Panc1 (cell line): Measurements from ENCODE around the gene ADAMTS14. TPM values are rescaled to one million over a fixed set of nuclear protein-coding genes. Genes with fewer than 3 reads are reported as not detected.
A peak's percentile ranks its signal among the peaks of the same experiment; 100 is the strongest.
"Not testable (repeated sequence)": the region's sequence is repeated elsewhere in the genome, so short reads cannot be mapped to it uniquely, and the experiment has no call there.

Experiments
- ATAC-seq: fragments of 200-7000 bp; cut with Tn5 transposase; 2 replicates; pipeline ENCODE4 v1.9.1; 2020; ENCODE audit warnings: mild to moderate bottlenecking, moderate library complexity
- BruUV-seq: library from RNA; stranded (reverse); fragments of 400-500 nt; replicated peaks from 2 replicates; lab custom pipeline; 2021; lab: Mats Ljungman, UMichigan
- CTCF ChIA-PET: fragments of 300-600 bp; sonication (Branson Sonifier 250); formaldehyde crosslinking; loops from one replicate; lab custom pipeline; 2022; ENCODE audit warnings: antibody characterized with exemption; lab: Charles Lee
- POLR2A ChIA-PET: fragments of 300-600 bp; sonication (Branson Sonifier 250); formaldehyde crosslinking; loops from one replicate; lab custom pipeline; 2022; ENCODE audit warnings: antibody characterized with exemption; lab: Charles Lee
- DNase-seq: peaks from one replicate; pipeline ENCODE4 v3.0.0-alpha.2; 2010; ENCODE audit warnings: low read depth, low spot score
- H3K27ac ChIP-seq: 2 replicates; pipeline ENCODE4 v1.5.1; 2011; ENCODE audit warnings: mild to moderate bottlenecking, low read length, inconsistent platforms
- H3K27me3 ChIP-seq: fragments of 200-500 bp; sonication (Bioruptor generic); 2 replicates; pipeline ENCODE4 v1.6.0; 2014; ENCODE audit warnings: low read length, inconsistent platforms; ENCODE audit not compliant: control insufficient read depth, insufficient read depth
- H3K36me3 ChIP-seq: fragments of 200-500 bp; sonication (Bioruptor generic); 2 replicates; pipeline ENCODE4 v1.5.1; 2014; ENCODE audit warnings: inconsistent platforms, mild to moderate bottlenecking, low read length, moderate library complexity; ENCODE audit not compliant: control insufficient read depth, insufficient read depth
- H3K4me1 ChIP-seq: 2 replicates; pipeline ENCODE4 v1.5.1; 2011; ENCODE audit warnings: inconsistent platforms, mild to moderate bottlenecking, low read length, moderate library complexity; ENCODE audit not compliant: control insufficient read depth, insufficient read depth
- H3K4me3 ChIP-seq, 2 experiments: 2 replicates each; pipeline ENCODE4 v1.5.1; 2011 to 2012; ENCODE audit warnings: low read depth in 2 of 2, low read length in 2 of 2, mild to moderate bottlenecking in 2 of 2, inconsistent platforms in 1 of 2, moderate library complexity in 1 of 2
- H3K9me3 ChIP-seq: fragments of 200-500 bp; sonication (Bioruptor generic); 2 replicates; pipeline ENCODE4 v1.5.1; 2014; ENCODE audit warnings: low read depth, mild to moderate bottlenecking, inconsistent platforms, low read length, moderate library complexity; ENCODE audit not compliant: control insufficient read depth, insufficient read depth
- POLR2AphosphoS5 ChIP-seq: IDR thresholded peaks from 2 replicates; pipeline ENCODE4 v1.6.1; 2012; ENCODE audit warnings: mild to moderate bottlenecking, low read depth, low read length, moderate library complexity
- SIN3A ChIP-seq: IDR thresholded peaks from 2 replicates; pipeline ENCODE4 v1.6.1; 2012; ENCODE audit warnings: low read depth, mild to moderate bottlenecking, low read length, moderate library complexity, borderline replicate concordance; ENCODE audit not compliant: insufficient read depth
- TCF7L2 ChIP-seq: IDR thresholded peaks from 2 replicates; pipeline ENCODE4 v1.6.1; 2011; ENCODE audit warnings: mild to moderate bottlenecking, low read depth, low read length, inconsistent platforms
- in situ Hi-C: cut with HindIII; loops from 2 replicates; pipeline ENCODE4 v1.10.0; 2016; ENCODE audit warnings: low sequenced_read_pairs, low pct_unique_long_range_greater_than_20kb
- intact Hi-C: fragments of 100-400 bp; cut with micrococcal nuclease; formaldehyde crosslinking; loops from one replicate; pipeline ENCODE4 v1.10.0; 2022; ENCODE audit not compliant: unreplicated experiment
- total RNA-seq: library from RNA; stranded (reverse); gene quantifications from one replicate; pipeline ENCODE4 v1.2.1, GENCODE V29; 2021; ENCODE audit not compliant: unreplicated experiment
- TF ChIP-seq, protein P1 (sequence below): fragments of 450-650 bp; IDR thresholded peaks from 2 replicates; pipeline ENCODE4 v1.5.1; 2017; ENCODE audit warnings: mild to moderate bottlenecking
- TF ChIP-seq, protein P2 (sequence below), 2 experiments: IDR thresholded peaks; 2 replicates each; pipeline ENCODE4 v1.6.1; 2011 to 2012; ENCODE audit warnings: low read depth in 2 of 2, control low read depth in 1 of 2, low read length in 1 of 2, mild to moderate bottlenecking in 1 of 2, moderate library complexity in 1 of 2; ENCODE audit not compliant: insufficient read depth in 1 of 2

The ADAMTS14 gene
- total RNA-seq, 1 experiment from 2014 or later: 0.67 TPM

DNA sequence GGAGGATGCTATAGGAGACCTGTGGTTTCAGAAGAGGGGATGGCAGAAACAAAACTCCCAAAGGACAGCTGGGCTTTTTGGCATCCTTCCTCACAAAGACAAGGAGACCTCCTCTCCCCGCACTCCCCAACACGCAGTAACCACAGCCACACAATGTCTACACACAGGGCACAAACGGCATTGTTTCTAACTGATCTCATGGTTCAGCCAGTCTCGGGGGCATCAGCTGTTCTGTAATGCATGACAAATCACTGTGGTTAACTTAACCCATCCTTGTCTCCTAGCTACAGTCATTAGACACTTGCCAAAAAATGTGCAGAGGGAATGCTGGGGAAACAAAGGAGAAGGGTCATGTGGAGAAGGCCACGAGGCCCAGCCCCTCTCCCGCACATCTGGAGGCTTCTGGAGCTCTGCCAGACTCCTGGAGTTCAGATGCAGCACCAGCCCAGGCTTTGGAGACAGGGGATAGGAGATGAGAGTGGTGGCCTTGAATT is 7.6 kb upstream of the ADAMTS14 start:
- DNase-seq: no peak
- ATAC-seq: peak; percentile 48; the same call in 1 of the 2 replicates
- Histone ChIP-seq H3K4me3 (no peak overlapping the region), H3K9me3 (no peaks in the 10 kb centered on the region), H3K36me3 (no peaks in the 10 kb centered on the region), H3K27me3 (no peaks in the 10 kb centered on the region), H3K27ac (no peak overlapping the region), H3K4me1 (no peaks in the 10 kb centered on the region)
- intact Hi-C loops: no loop called here
- in situ Hi-C loops: no loop called here
- BruUV-seq: no TSS peak
- POLR2A ChIA-PET: interaction anchor here (0.6 kb wide), 1 partner anchor 10 kb away, joined by 5 read pairs; no protein-coding TSS in a partner anchor
- TF ChIP-seq, protein P1, sequence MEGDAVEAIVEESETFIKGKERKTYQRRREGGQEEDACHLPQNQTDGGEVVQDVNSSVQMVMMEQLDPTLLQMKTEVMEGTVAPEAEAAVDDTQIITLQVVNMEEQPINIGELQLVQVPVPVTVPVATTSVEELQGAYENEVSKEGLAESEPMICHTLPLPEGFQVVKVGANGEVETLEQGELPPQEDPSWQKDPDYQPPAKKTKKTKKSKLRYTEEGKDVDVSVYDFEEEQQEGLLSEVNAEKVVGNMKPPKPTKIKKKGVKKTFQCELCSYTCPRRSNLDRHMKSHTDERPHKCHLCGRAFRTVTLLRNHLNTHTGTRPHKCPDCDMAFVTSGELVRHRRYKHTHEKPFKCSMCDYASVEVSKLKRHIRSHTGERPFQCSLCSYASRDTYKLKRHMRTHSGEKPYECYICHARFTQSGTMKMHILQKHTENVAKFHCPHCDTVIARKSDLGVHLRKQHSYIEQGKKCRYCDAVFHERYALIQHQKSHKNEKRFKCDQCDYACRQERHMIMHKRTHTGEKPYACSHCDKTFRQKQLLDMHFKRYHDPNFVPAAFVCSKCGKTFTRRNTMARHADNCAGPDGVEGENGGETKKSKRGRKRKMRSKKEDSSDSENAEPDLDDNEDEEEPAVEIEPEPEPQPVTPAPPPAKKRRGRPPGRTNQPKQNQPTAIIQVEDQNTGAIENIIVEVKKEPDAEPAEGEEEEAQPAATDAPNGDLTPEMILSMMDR: no peak
- no peak for TF ChIP-seq SIN3A
- TF ChIP-seq, protein P2, sequence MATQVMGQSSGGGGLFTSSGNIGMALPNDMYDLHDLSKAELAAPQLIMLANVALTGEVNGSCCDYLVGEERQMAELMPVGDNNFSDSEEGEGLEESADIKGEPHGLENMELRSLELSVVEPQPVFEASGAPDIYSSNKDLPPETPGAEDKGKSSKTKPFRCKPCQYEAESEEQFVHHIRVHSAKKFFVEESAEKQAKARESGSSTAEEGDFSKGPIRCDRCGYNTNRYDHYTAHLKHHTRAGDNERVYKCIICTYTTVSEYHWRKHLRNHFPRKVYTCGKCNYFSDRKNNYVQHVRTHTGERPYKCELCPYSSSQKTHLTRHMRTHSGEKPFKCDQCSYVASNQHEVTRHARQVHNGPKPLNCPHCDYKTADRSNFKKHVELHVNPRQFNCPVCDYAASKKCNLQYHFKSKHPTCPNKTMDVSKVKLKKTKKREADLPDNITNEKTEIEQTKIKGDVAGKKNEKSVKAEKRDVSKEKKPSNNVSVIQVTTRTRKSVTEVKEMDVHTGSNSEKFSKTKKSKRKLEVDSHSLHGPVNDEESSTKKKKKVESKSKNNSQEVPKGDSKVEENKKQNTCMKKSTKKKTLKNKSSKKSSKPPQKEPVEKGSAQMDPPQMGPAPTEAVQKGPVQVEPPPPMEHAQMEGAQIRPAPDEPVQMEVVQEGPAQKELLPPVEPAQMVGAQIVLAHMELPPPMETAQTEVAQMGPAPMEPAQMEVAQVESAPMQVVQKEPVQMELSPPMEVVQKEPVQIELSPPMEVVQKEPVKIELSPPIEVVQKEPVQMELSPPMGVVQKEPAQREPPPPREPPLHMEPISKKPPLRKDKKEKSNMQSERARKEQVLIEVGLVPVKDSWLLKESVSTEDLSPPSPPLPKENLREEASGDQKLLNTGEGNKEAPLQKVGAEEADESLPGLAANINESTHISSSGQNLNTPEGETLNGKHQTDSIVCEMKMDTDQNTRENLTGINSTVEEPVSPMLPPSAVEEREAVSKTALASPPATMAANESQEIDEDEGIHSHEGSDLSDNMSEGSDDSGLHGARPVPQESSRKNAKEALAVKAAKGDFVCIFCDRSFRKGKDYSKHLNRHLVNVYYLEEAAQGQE (IDR thresholded peaks at IDR 0.05; ENCODE audit: insufficient read depth in 1 of 2, low read depth in 2 of 2, low read length in 1 of 2): no peak
- no peak for TF ChIP-seq POLR2AphosphoS5
- TF ChIP-seq TCF7L2: no peak
- CTCF ChIA-PET: no interaction called here

DNA sequence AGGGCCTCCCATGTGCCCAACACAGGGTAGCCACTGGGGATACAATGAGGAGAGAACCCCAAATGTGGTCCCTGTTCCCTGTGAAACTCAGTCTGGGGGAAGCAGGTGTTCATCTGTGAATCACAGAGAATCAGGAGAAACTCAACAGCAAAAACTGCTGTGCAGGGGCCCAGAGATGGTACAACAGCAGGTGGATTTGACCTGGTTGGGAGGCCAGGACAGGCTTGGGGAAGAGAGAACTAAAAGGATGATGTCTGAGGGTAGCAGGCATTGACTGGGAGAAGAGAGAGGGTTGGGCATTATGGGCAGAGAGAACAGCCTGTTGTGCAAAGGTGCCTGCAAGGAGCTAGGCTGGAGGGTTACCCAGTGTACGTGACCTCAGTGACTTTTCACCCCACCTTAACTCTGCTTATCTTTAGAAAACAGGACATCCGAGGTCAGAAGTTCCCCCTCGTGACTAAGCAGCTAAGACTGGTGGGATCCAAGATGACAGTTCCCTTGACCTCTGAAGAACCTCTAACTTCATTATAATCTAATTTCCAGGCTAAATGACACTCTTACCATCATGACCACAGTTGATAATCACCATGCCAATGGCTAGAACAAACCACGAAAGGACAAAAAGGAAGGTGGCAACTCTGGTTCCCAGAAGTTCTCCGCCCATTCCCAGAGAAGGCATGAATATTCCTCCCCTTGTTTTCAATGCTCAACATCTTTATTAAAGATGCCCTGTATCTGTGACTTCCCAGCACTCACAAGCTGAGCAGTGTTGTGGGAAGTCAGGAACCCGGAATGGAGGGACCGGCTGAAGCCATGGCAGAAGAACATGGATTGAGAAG is 5.1 kb upstream of the ADAMTS14 start:
- ChIA-PET CTCF (no interaction called here), POLR2A (no interaction called here)
- DNase-seq: no peak
- no peak for ATAC-seq
- no peak overlapping the region for H3K4me3 ChIP-seq
- H3K27me3 ChIP-seq: peaks cover 10% of the 10 kb centered on the region
- no peak overlapping the region for H3K27ac ChIP-seq
- TF ChIP-seq, protein P2 (IDR thresholded peaks at IDR 0.05; ENCODE audit: insufficient read depth in 1 of 2, low read depth in 2 of 2, low read length in 1 of 2): no peak
- TF ChIP-seq, protein P1: no peak
- no peak for TF ChIP-seq SIN3A
- TF ChIP-seq POLR2AphosphoS5: no peak
- no peak for TF ChIP-seq TCF7L2
- no peaks in the 10 kb centered on the region for H3K4me1 ChIP-seq
- intact Hi-C loops (no loop called here), in situ Hi-C loops (no loop called here)
- BruUV-seq: no TSS peak
- H3K9me3 ChIP-seq: no peaks in the 10 kb centered on the region
- no peaks in the 10 kb centered on the region for H3K36me3 ChIP-seq

DNA sequence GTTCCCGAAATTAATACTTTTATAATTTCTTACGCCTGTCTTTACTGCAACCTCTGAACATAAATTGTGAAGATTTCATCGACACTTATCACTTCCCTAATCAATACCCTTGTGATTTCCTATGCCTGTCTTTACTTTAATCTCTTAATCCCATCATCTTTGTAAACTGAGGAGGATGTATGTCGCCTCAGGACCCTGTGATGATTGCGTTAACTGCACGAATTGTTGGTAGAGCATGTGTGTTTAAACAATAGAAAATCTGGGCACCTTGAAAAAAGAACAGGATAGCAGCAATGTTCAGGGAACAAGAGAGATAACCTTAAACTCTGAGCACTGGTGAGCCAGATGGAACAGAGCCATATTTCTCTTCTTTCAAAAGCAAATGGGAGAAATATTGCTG is 4.5 kb upstream of the ADAMTS14 start:
- H3K36me3 ChIP-seq, intact Hi-C loops, BruUV-seq, H3K4me3 ChIP-seq, H3K4me1 ChIP-seq, in situ Hi-C loops, H3K27ac ChIP-seq, H3K9me3 ChIP-seq, CTCF ChIA-PET, DNase-seq, POLR2A ChIA-PET, ATAC-seq: not testable (repeated sequence)
- H3K27me3 ChIP-seq: peaks cover 11% of the 10 kb centered on the region
